K562 (cell line): ENCODE results near the gene GP1BB. TPM values are rescaled to one million over a fixed set of nuclear protein-coding genes. Genes with fewer than 3 reads are reported as not detected.

Experiments used
- ATF3 ChIP-seq, 2 experiments: fragments of 450-650 bp in 1 of 2; sonication (generic) in 1 of 2; formaldehyde crosslinking in 1 of 2; IDR thresholded peaks in 1 of 2; conservative IDR thresholded peaks in 1 of 2; 2 replicates each; pipeline versions ENCODE4 v1.6.1 to v1.8.1; 2016 to 2023; ENCODE audit warnings: mild to moderate bottlenecking in 2 of 2, moderate library complexity in 2 of 2, inconsistent platforms in 1 of 2, missing genetic modification reagents in 1 of 2
- ATF4 ChIP-seq: fragments of 450-650 bp; formaldehyde crosslinking; IDR thresholded peaks from 2 replicates; pipeline ENCODE4 v1.4.0; 2022; ENCODE audit warnings: mild to moderate bottlenecking, moderate library complexity
- CGGBP1 ChIP-seq: fragments of 250-450 bp; sonication (Bioruptor Pico); IDR thresholded peaks from 2 replicates; pipeline ENCODE4 v1.9.0; 2021; ENCODE audit warnings: mild to moderate bottlenecking
- EGR1 ChIP-seq: fragments of 450-650 bp; conservative IDR thresholded peaks from 2 replicates; pipeline ENCODE4 v1.6.1; 2017; ENCODE audit warnings: mild to moderate bottlenecking
- ETV5 ChIP-seq: sonication (generic); formaldehyde crosslinking; IDR thresholded peaks from 2 replicates; pipeline ENCODE4 v1.4.0; 2020; ENCODE audit warnings: low read depth, mild to moderate bottlenecking, missing genetic modification reagents
- HCFC1 ChIP-seq: IDR thresholded peaks from 2 replicates; pipeline ENCODE4 v1.6.1; 2012; ENCODE audit warnings: low read depth, low read length, improper control_type of control experiment
- KLF10 ChIP-seq: fragments of 250-450 bp; sonication (Bioruptor Pico); IDR thresholded peaks from 2 replicates; pipeline ENCODE4 v1.6.1; 2021; ENCODE audit warnings: matching md5 sums
- NCOA6 ChIP-seq: fragments of 450-650 bp; IDR thresholded peaks from 2 replicates; pipeline ENCODE4 v1.6.1; 2017; ENCODE audit warnings: mild to moderate bottlenecking
- RAD51 ChIP-seq: fragments of 450-650 bp; IDR thresholded peaks from 2 replicates; pipeline ENCODE4 v1.7.1; 2016; ENCODE audit warnings: low read depth, mild to moderate bottlenecking, borderline replicate concordance
- RBM14 ChIP-seq: fragments of 200-400 bp; formaldehyde crosslinking; IDR thresholded peaks from 2 replicates; pipeline ENCODE4 v1.6.1; 2018; ENCODE audit warnings: low read depth, mild to moderate bottlenecking, low read length, moderate library complexity, borderline replicate concordance; ENCODE audit not compliant: insufficient read depth
- SMARCA4 ChIP-seq: fragments of 450-650 bp; IDR thresholded peaks from 2 replicates; pipeline ENCODE4 v1.6.1; 2016
- TAL1 ChIP-seq: fragments of 450-650 bp; IDR thresholded peaks from 2 replicates; pipeline ENCODE4 v1.6.1; 2016; ENCODE audit warnings: mild to moderate bottlenecking
- TARDBP ChIP-seq: fragments of 450-650 bp; IDR thresholded peaks from 2 replicates; pipeline ENCODE4 v1.6.1; 2016
- TCF15 ChIP-seq: fragments of 250-450 bp; sonication (Bioruptor Pico); IDR thresholded peaks from 2 replicates; pipeline ENCODE4 v1.8.0; 2022; ENCODE audit warnings: moderate library complexity, mild to moderate bottlenecking, inconsistent platforms
- TCF7 ChIP-seq: sonication (generic); IDR thresholded peaks from 2 replicates; pipeline ENCODE4 v1.6.1; 2016; ENCODE audit warnings: antibody characterized with exemption, borderline replicate concordance
- TCFL5 ChIP-seq: fragments of 250-450 bp; sonication (Bioruptor Pico); conservative IDR thresholded peaks from 2 replicates; pipeline ENCODE4 v1.6.1; 2021; ENCODE audit warnings: mild to moderate bottlenecking, moderate library complexity, matching md5 sums
- ZBTB17 ChIP-seq: fragments of 450-650 bp; formaldehyde crosslinking; IDR thresholded peaks from 2 replicates; pipeline ENCODE4 v1.4.0; 2020; ENCODE audit warnings: mild to moderate bottlenecking
- ZBTB26 ChIP-seq: fragments of 450-650 bp; formaldehyde crosslinking; IDR thresholded peaks from 2 replicates; pipeline ENCODE4 v1.4.0; 2022; ENCODE audit warnings: missing genetic modification characterization
- ZC3H4 ChIP-seq: sonication (generic); formaldehyde crosslinking; IDR thresholded peaks from 2 replicates; pipeline ENCODE4 v1.9.0; 2021; ENCODE audit warnings: missing genetic modification reagents, borderline replicate concordance
- ZKSCAN8 ChIP-seq: fragments of 200-800 bp; sonication (Bioruptor generic); IDR thresholded peaks from 2 replicates; pipeline ENCODE4 v1.6.1; 2016; ENCODE audit warnings: missing genetic modification characterization, missing compliant biosample characterization
- ZNF431 ChIP-seq: sonication (generic); formaldehyde crosslinking; IDR thresholded peaks from 2 replicates; pipeline ENCODE4 v1.8.0; 2022; ENCODE audit warnings: mild to moderate bottlenecking, missing genetic modification reagents
- ZNF449 ChIP-seq: fragments of 250-450 bp; sonication (Bioruptor Pico); IDR thresholded peaks from 2 replicates; pipeline ENCODE4 v1.8.0; 2022; ENCODE audit warnings: moderate library complexity, mild to moderate bottlenecking, inconsistent platforms
- ZNF668 ChIP-seq: fragments of 250-450 bp; sonication (Bioruptor Pico); IDR thresholded peaks from 2 replicates; pipeline ENCODE4 v1.8.0; 2022; ENCODE audit warnings: mild to moderate bottlenecking, inconsistent platforms
- ZZZ3 ChIP-seq: fragments of 450-650 bp; IDR thresholded peaks from 2 replicates; pipeline ENCODE4 v1.6.1; 2016; ENCODE audit warnings: antibody characterized with exemption, mild to moderate bottlenecking, moderate library complexity
- polyA plus RNA-seq, 8 experiments: library from polyadenylated mRNA; depleted of rRNA in 4 of 8; stranded (reverse) in 5 of 8; unstranded in 3 of 8; fragments of >200 nt; fragmentation: Nextera tagmentation in 2 of 8; fragmentation: Illumina TruSeq in 1 of 8; extraction: Ambion mirVana in 2 of 8; extraction: Trizol in 1 of 8; gene quantifications; 2 replicates each; pipeline versions ENCODE4 v1.2.1 to v1.2.3, GENCODE V29; 2011 to 2014; ENCODE audit warnings: inconsistent platforms in 1 of 8, missing spikeins in 1 of 8
- total RNA-seq, 7 experiments: library from RNA; depleted of rRNA in 6 of 7; stranded (reverse); fragments of >200 nt in 6 of 7; fragmentation: Illumina TruSeq in 2 of 7; extraction: Trizol in 2 of 7; gene quantifications; 2 replicates each; pipeline versions ENCODE4 v1.2.1 to v1.2.3, GENCODE V29; 2011 to 2021; ENCODE audit warnings: low replicate concordance in 1 of 7

The GP1BB gene
- total and polyA plus RNA-seq, 9 of the 15 experiments (the other 6 are each of a cell fraction or from before 2014, with no cell fraction given), result 0.69 to 162 (median 2.8) TPM

- TF ChIP-seq ZNF431 (CRISPR knock-in tag) (no peak), TAL1 (no peak; the same call in none of the 2 replicates), ZBTB17 (no peak), SMARCA4 (peak; percentile 87), RAD51 (no peak), ZNF449 (CRISPR knock-in tag) (peak; percentile 39; the same call in 1 of the 2 replicates), ZBTB26 (peak; percentile 55; the same call in 1 of the 2 replicates), EGR1 (no peak), ZC3H4 (CRISPR knock-in tag) (no peak), ZZZ3 (no peak), RBM14 (no peak), NCOA6 (no peak), CGGBP1 (CRISPR knock-in tag) (no peak), ETV5 (CRISPR knock-in tag) (no peak), ZKSCAN8 (CRISPR knock-in tag) (no peak; the same call in 1 of the 2 replicates), TCFL5 (CRISPR knock-in tag) (0 out of 2 replicates have a peak, but pooled peaks have one; percentile 60), KLF10 (CRISPR knock-in tag) (no peak), TCF15 (CRISPR knock-in tag) (no peak), TCF7 (no peak), ZNF668 (CRISPR knock-in tag) (peak; percentile 75), ATF3 (IDR thresholded peaks at IDR 0.05) (peak; percentile 97), ATF3 (CRISPR knock-in tag; conservative IDR thresholded peaks at IDR 0.05) (no peak), ATF4 (CRISPR knock-in tag) (peak; percentile 94), HCFC1 (no peak), TARDBP (no peak; the same call in 1 of the 2 replicates)
These were observed 42.2 kb upstream of the GP1BB start (continued) for GRCh38 chr22:19680911-19681862.
